Kidney (tissue), 14 donors: Measurements from ENCODE around the gene NFYC. TPM values are rescaled to one million over a fixed set of nuclear protein-coding genes. Genes with fewer than 3 reads are reported as not detected.

ENCODE experiments used
- DNase-seq, 5 donors: peaks; one replicate each; pipeline ENCODE4 v3.0.0-alpha.2; 2013 to 2020
- FAIRE-seq: peaks from 2 replicates; lab custom pipeline; 2012; peaks lifted over from hg19 to GRCh38; lab: Jason Lieb, UNC
- H3K27ac ChIP-seq, 2 donors: one replicate each; pipeline ENCODE4 v1.7.0; 2013; ENCODE audit warnings: low read depth in 2 of 2, low read length in 2 of 2, inconsistent platforms in 1 of 2
- H3K27me3 ChIP-seq: one replicate; pipeline ENCODE4 v1.7.1; 2013; ENCODE audit warnings: low read length, inconsistent platforms; ENCODE audit not compliant: control insufficient read depth, insufficient read depth
- H3K36me3 ChIP-seq, 3 donors: one replicate each; pipeline versions ENCODE4 v1.7.0 to v1.7.1; 2013; ENCODE audit warnings: low read length in 3 of 3, control low read depth in 1 of 3, inconsistent platforms in 1 of 3; ENCODE audit not compliant: insufficient read depth in 3 of 3, control insufficient read depth in 2 of 3
- H3K4me1 ChIP-seq, 3 donors: one replicate each; pipeline versions ENCODE4 v1.7.0 to v1.7.1; 2013; ENCODE audit warnings: low read length in 3 of 3, inconsistent platforms in 1 of 3, low read depth in 1 of 3; ENCODE audit not compliant: control insufficient read depth in 2 of 3, insufficient read depth in 2 of 3
- H3K4me3 ChIP-seq, 3 donors: one replicate each; pipeline versions ENCODE4 v1.7.0 to v1.8.1; 2013; ENCODE audit warnings: low read length in 3 of 3, control low read depth in 1 of 3, inconsistent platforms in 1 of 3
- H3K9ac ChIP-seq, 3 donors: one replicate each; pipeline versions ENCODE4 v1.7.0 to v1.7.1; 2013; ENCODE audit warnings: low read length in 3 of 3, control low read depth in 1 of 3, inconsistent platforms in 1 of 3
- H3K9me3 ChIP-seq, 3 donors: one replicate each; pipeline versions ENCODE4 v1.7.0 to v1.7.1; 2013; ENCODE audit warnings: low read length in 3 of 3, control low read depth in 1 of 3, inconsistent platforms in 1 of 3; ENCODE audit not compliant: control insufficient read depth in 2 of 3, insufficient read depth in 1 of 3
- CTCF ChIP-seq: IDR thresholded peaks from 3 replicates; pipeline ENCODE4 v1.5.1; 2012; ENCODE audit warnings: mild to moderate bottlenecking, moderate library complexity, borderline replicate concordance; ENCODE audit not compliant: insufficient read depth; ENCODE audit errors: extremely low read depth
- intact Hi-C: fragments of 100-400 bp; cut with DNase I; formaldehyde crosslinking; loops from one replicate; pipeline ENCODE4 v1.11.1; 2022
- polyA plus RNA-seq: library from polyadenylated mRNA; stranded (reverse); fragments of 350-450 nt; fragmentation: Illumina TruSeq; extraction: RNeasy Lipid Tissue Mini Kit (QIAGEN cat#74804); gene quantifications from one replicate; pipeline ENCODE4 v1.2.3, GENCODE V29; 2014; ENCODE audit warnings: low read depth, low replicate concordance; ENCODE audit not compliant: insufficient read depth
- total RNA-seq: library from RNA; stranded (reverse); fragmentation: NEBNext Ultra II Directional; extraction: Animal tissue kit (Norgen Biotek cat#: 25700); gene quantifications from one replicate; pipeline ENCODE4 v1.2.1, GENCODE V29; 2021
- donor health status: control.
- donor health status: control.
- donor health status: control.
- donor health status: control.
- donor health status: control.
- donor health status: DM: yes; HTN: yes; CAD: no.
- donor health status: Normal renal cell carcinoma (clear cell type).

Gene NFYC
- total and polyA plus RNA-seq, 2 donors from 2014 or later = 52.1 to 69.3 TPM

GRCh38 chr1:40738831-40739230 lies 47.3 kb downstream of the NFYC start:
- Histone ChIP-seq H3K9ac (no peak overlapping the region), H3K27ac (no peak overlapping the region), H3K4me1 (peaks cover 2 to 14% (median 9%) of the 10 kb centered on the region in 3 donors), H3K36me3 (peaks cover 7 to 17% (median 12%) of the 10 kb centered on the region in 3 donors), H3K4me3 (no peak overlapping the region), H3K27me3 (no peaks in the 10 kb centered on the region), H3K9me3 (no peaks in the 10 kb centered on the region)
- no peak for FAIRE-seq
- no peak for TF ChIP-seq CTCF
- intact Hi-C loops = no loop called here
- DNase-seq = no peak

GRCh38 chr1:40739455-40740008 lies 48.0 kb downstream of the NFYC start:
- TF ChIP-seq CTCF = no peak
- H3K9me3 ChIP-seq = no peaks in the 10 kb centered on the region
- peak overlapping the region; percentile 19 to 71 for H3K27ac ChIP-seq
- H3K4me1 ChIP-seq = peaks cover 2 to 14% (median 9%) of the 10 kb centered on the region in 3 donors
- no peak overlapping the region for H3K4me3 ChIP-seq
- FAIRE-seq (no peak), DNase-seq (no peak)
- intact Hi-C loops = no loop called here
- no peak overlapping the region for H3K9ac ChIP-seq
- peaks cover 7 to 21% (median 12%) of the 10 kb centered on the region in 3 donors for H3K36me3 ChIP-seq
- H3K27me3 ChIP-seq = no peaks in the 10 kb centered on the region

- no peak for TF ChIP-seq CTCF
- intact Hi-C loops = no loop called here
- Histone ChIP-seq H3K4me3 (no peak overlapping the region), H3K36me3 (peaks cover 7 to 21% (median 12%) of the 10 kb centered on the region in 3 donors), H3K4me1 (peaks cover 2 to 14% (median 9%) of the 10 kb centered on the region in 3 donors), H3K9me3 (no peaks in the 10 kb centered on the region), H3K27ac (peak overlapping the region; percentile 19 to 71), H3K27me3 (no peaks in the 10 kb centered on the region), H3K9ac (no peak overlapping the region)
- FAIRE-seq = no peak
- peak in 1 of 5 donors; percentile 44 for DNase-seq
These were observed 48.8 kb downstream of the NFYC start for GRCh38 chr1:40740039-40740996.
